ENCODE data around the gene UBE2I.

UBE2I gene

GRCh38 chr16:1349351-1349750 is 39.9 kb downstream of the UBE2I start:
- no peak for TF ChIP-seq EZH2phosphoT487 (conservative IDR thresholded peaks at IDR 0.05; ENCODE audit: low read length)
- TF ChIP-seq CTCF (IDR thresholded peaks at IDR 0.05; ENCODE audit: insufficient read depth, low read length, poor library complexity, severe bottlenecking), result no peak
- Histone ChIP-seq H3K79me2 (ENCODE audit: insufficient read depth, low read length) (peaks cover 27% of the 10 kb centered on the region), H3K27ac (ENCODE audit: low read depth, low read length) (no peak overlapping the region), H3K9ac (ENCODE audit: low read length) (no peak overlapping the region), H4K20me1 (ENCODE audit: low read depth, low read length) (no peaks in the 10 kb centered on the region), H3K4me3 (ENCODE audit: insufficient read depth, low read length, poor library complexity, severe bottlenecking) (no peak overlapping the region), H3K36me3 (ENCODE audit: low read length) (no peaks in the 10 kb centered on the region), H3K27me3 (ENCODE audit: low read length) (no peaks in the 10 kb centered on the region), H2AFZ (ENCODE audit: low read depth, low read length, severe bottlenecking) (no peak overlapping the region), H3K9me3 (ENCODE audit: insufficient read depth, low read length) (no peaks in the 10 kb centered on the region), H3K4me2 (ENCODE audit: low read depth, low read length, poor library complexity, severe bottlenecking) (no peak overlapping the region), H3K9me2 (replicated peaks; ENCODE audit: insufficient read depth, low read length) (no peaks in the 10 kb centered on the region), H3F3A (ENCODE audit: insufficient read depth) (no peaks in the 10 kb centered on the region)

- no peaks in the 10 kb centered on the region for H3K9me3 ChIP-seq (ENCODE audit: insufficient read depth, low read length)
- no peak overlapping the region for H2AFZ ChIP-seq (ENCODE audit: low read depth, low read length, severe bottlenecking)
- no peaks in the 10 kb centered on the region for H3K27me3 ChIP-seq (ENCODE audit: low read length)
- no peaks in the 10 kb centered on the region for H4K20me1 ChIP-seq (ENCODE audit: low read depth, low read length)
- H3F3A ChIP-seq (ENCODE audit: insufficient read depth), result no peaks in the 10 kb centered on the region
- no peaks in the 10 kb centered on the region for H3K9me2 ChIP-seq (replicated peaks; ENCODE audit: insufficient read depth, low read length)
- no peak overlapping the region for H3K4me2 ChIP-seq (ENCODE audit: low read depth, low read length, poor library complexity, severe bottlenecking)
- H3K36me3 ChIP-seq (ENCODE audit: low read length), result no peaks in the 10 kb centered on the region
- no peak overlapping the region for H3K9ac ChIP-seq (ENCODE audit: low read length)
- no peak for TF ChIP-seq EZH2phosphoT487 (conservative IDR thresholded peaks at IDR 0.05; ENCODE audit: low read length)
- TF ChIP-seq CTCF (IDR thresholded peaks at IDR 0.05; ENCODE audit: insufficient read depth, low read length, poor library complexity, severe bottlenecking), result no peak
- peaks cover 32% of the 10 kb centered on the region for H3K79me2 ChIP-seq (ENCODE audit: insufficient read depth, low read length)
- no peak overlapping the region for H3K27ac ChIP-seq (ENCODE audit: low read depth, low read length)
- no peak overlapping the region for H3K4me3 ChIP-seq (ENCODE audit: insufficient read depth, low read length, poor library complexity, severe bottlenecking)
Measured at GRCh38 chr16:1349951-1350350, 40.5 kb downstream of the UBE2I start.

- no peaks in the 10 kb centered on the region for H3K9me3 ChIP-seq (ENCODE audit: insufficient read depth, low read length)
- no peaks in the 10 kb centered on the region for H3K9me2 ChIP-seq (replicated peaks; ENCODE audit: insufficient read depth, low read length)
- no peak overlapping the region for H3K27ac ChIP-seq (ENCODE audit: low read depth, low read length)
- no peaks in the 10 kb centered on the region for H4K20me1 ChIP-seq (ENCODE audit: low read depth, low read length)
- H3F3A ChIP-seq (ENCODE audit: insufficient read depth), result no peaks in the 10 kb centered on the region
- H3K4me2 ChIP-seq (ENCODE audit: low read depth, low read length, poor library complexity, severe bottlenecking), result peak overlapping the region; percentile 61
- TF ChIP-seq EZH2phosphoT487 (conservative IDR thresholded peaks at IDR 0.05; ENCODE audit: low read length), result no peak
- TF ChIP-seq CTCF (IDR thresholded peaks at IDR 0.05; ENCODE audit: insufficient read depth, low read length, poor library complexity, severe bottlenecking), result no peak
- H2AFZ ChIP-seq (ENCODE audit: low read depth, low read length, severe bottlenecking), result no peak overlapping the region
- H3K27me3 ChIP-seq (ENCODE audit: low read length), result no peaks in the 10 kb centered on the region
- peak overlapping the region; percentile 77 for H3K9ac ChIP-seq (ENCODE audit: low read length)
- H3K79me2 ChIP-seq (ENCODE audit: insufficient read depth, low read length), result peaks cover 40% of the 10 kb centered on the region
- H3K4me3 ChIP-seq (ENCODE audit: insufficient read depth, low read length, poor library complexity, severe bottlenecking), result peak overlapping the region; percentile 70
- H3K36me3 ChIP-seq (ENCODE audit: low read length), result no peaks in the 10 kb centered on the region
Measured at GRCh38 chr16:1350691-1351090, 41.3 kb downstream of the UBE2I start.

All from SU-DHL-6 (cell line).